ENCODE measurements around the gene CHST15.
"Not testable (repeated sequence)": the region's sequence is repeated elsewhere in the genome, so short reads cannot be mapped to it uniquely, and the experiment has no call there.

CHST15 gene

DNA sequence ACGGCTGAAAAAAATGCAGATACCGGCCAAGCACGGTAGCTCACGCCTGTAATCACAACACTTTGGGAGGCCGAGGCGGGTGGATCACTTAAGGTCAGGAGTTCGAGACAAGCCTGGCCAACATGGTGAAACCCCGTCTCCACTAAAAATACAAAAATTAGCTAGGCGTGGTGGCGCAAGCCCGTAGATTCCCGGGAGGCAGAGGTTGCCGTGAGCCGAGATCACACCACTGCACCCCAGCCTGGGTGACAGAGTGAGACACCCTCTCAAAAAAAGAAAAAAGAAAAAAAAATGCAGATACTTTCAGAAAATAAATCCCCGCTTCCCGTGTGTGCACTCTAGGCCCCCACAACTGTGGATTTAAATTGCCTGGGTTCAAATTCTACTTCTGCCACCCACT lies 2.4 kb upstream of the CHST15 start:
- not testable (repeated sequence) for DNase-seq

GRCh38 chr10:124095096-124095495 lies 1.7 kb upstream of the CHST15 start:
- DNase-seq = no peak

- DNase-seq = no peak
Observed at GRCh38 chr10:124094419-124094785, 1.0 kb upstream of the CHST15 start.

DNA sequence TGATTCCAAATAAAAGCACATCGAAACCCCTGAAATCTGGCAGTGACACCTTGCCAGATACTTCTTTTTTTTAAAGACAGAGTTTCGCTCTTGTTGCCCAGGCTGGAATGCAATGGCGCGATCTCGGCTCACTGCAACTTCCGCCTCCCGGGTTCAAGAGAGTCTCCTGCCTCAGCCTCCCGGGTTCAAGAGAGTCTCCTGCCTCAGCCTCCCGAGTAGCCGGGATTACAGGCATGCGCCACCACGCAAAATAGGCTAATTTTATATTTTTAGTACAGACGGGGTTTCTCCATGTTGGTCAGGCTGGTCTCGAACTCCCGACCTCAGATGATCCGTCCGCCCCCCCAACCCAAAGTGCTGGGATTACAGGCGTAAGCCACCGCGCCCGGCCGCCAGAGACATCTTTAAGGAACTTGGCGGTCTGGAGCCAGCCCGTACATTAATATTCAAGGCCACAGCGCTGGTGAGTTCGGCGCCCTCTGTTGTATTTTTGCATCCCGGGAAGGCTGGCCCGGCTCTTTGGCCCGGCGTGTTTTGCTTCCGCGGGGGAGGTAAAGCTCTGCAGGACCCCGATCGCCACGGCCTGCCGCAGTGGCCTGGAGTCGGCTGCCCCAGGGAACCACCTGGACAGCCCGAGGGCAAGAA lies 498 bp upstream of the CHST15 start:
- not testable (repeated sequence) for DNase-seq

- DNase-seq = no peak
Observed at GRCh38 chr10:124092250-124092859, 1.0 kb downstream of the CHST15 start.

DNA sequence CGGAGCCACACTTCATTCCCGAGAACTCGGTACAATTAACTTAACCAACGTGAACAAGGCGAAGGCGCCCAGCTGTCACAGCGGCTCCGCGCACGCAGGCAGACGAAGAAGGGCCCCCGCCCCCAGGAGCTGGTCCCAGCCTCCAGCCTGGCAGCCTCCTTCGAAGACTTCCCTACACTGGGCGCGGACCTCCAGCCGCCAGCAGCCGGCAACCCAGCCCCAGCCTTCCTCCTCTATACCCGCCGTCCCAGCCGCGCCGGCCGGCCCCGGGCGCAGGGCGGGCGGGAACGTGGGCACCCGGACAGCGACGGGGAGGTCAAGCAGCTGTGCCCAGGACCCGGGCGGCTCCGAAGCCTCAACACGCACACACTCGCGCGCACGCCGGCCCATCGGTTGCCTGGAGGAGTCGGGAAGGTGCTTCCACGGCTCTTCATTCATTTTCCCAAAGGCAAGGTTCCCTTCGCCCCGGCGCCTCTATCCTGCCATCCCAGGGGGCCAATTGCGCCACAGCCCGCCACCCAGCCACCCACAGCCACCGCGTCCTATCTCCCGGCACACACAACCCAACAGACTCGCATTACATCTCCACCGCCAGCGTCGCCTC lies 1.6 kb downstream of the CHST15 start:
- no peak for DNase-seq

DNA sequence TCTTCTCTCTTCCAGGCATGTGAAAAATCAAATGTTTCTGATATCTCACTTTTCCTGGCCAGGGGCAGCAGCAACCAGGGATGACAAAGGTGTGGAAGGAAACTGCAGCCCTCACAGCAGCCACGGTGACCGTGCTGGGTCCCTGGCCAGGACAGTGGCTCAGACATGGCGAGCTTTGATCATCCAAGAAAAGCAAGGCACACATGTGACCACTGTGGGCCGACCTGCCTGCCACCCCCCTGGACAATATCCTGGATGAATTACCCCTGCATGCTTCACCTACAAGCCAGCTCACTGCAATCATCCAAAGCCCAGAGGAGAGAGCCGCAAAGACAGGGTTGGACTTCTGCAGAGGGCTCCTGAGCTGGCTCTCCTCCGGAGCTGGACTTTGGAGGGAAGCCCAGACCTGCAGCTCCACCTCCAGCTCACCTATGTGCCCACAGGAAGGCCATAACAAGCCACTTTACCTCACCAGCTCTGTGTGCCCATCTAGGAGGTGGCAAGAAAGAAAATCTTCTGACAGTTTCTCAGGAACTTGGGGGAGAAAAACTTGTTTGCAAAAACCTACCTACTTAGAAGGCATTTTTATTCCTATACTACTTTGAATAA lies 2.7 kb downstream of the CHST15 start:
- DNase-seq = no peak

- no peak for DNase-seq
Observed at GRCh38 chr10:124089859-124090258, 3.5 kb downstream of the CHST15 start.

GRCh38 chr10:124088915-124089314 lies 4.5 kb downstream of the CHST15 start:
- no peak for DNase-seq

- no peak for DNase-seq
Observed at GRCh38 chr10:124087672-124088634, 5.4 kb downstream of the CHST15 start.

DNA sequence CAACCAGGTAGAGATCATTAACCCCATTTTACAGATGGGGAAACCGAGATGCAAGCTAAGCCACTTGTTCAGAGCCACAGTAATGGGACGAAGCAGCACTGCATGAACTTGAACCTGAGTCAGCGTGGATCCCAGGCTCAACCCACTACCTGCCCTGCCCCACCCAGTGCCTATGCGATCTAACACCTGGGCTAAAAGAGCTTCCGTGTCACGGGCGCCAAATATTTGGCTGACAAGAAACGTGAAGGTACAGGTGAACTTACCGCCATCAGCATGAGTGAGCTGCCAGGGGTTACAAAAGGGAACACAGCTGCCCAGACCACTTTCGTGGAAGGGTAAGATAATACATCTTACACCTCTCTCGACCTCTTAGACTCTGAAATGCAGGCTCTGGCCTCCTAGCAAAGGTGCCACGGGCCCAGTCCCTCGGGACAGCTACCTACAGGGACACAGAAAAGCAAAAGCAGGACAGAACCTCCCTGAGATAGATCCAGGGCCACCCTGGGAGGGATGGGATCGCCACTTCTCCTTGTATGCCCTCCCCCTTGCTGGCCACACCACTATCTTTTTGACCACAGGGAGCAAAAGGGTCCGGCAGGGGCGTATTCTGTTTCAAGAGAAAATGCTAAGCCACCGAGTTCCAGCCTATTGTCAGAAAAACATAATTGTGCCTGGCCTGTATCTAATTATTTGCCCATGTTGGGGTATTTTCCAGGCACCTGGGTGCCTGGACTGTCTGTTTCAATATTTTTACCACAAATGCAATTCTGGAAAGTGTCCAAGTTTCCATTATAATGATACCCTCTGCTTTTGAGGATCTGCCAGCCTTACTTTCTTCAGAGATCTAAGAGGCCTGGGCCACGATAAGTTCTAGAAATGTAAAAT lies 6.4 kb downstream of the CHST15 start:
- DNase-seq = no peak

- no peak for DNase-seq
Observed at GRCh38 chr10:124086097-124086710, 7.2 kb downstream of the CHST15 start.

DNA sequence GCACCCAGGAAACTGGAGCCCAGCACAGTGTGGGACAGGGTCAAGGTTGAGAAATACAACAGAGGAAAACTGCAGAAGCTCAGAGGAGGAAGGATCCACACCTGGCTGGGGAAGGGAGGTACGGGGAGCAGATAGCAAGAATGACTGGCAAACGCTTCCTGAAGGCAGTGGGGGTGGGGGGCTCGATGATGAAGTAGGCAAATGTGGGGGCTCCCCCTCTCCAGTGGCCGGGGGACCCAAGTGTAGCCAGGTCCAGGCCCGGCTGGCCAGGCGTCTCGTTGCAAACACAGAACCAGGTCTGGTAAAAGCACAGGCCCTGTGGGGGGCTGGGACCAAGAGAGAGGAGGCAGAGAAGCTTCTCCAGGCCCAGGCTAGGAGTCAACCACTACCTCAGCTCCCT lies 7.7 kb downstream of the CHST15 start:
- DNase-seq = no peak

GRCh38 chr10:124084708-124085107 lies 8.7 kb downstream of the CHST15 start:
- DNase-seq = no peak

GRCh38 chr10:124083740-124084397 lies 9.5 kb downstream of the CHST15 start:
- no peak for DNase-seq

DNA sequence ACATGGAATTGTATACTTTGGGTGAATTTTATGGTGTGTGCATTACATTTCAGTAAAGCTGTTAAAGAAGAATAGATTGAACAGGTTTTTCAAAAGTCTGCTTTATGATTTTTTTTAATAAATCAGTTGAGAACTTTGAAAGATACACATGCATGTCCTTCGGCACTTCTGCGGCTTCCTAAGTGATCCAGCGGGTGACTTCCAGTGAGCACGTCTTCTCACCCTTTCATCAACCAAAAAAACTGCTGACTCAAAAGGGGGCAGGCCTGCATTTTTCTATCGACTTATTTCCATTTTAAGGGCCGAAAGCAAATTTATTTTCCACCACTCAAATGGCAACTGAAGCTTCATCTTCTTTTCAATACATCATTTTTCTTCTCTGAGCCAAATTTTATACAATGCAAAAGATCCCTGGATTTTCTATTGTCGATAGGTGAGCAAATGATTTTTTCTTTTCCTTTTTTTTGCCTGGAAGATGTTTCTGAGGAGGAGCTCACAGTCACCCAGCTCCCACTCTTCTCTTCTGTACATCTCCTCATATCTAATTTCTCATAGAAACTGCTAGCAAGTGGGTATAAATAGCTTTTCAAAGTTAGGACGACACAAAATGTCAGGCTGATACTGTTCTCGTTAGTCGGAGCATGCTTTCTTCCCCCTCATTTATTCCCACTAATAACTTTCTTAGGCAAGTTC lies 10.2 kb downstream of the CHST15 start:
- DNase-seq = no peak

GRCh38 chr10:124082555-124082954 lies 10.8 kb downstream of the CHST15 start:
- no peak for DNase-seq

DNA sequence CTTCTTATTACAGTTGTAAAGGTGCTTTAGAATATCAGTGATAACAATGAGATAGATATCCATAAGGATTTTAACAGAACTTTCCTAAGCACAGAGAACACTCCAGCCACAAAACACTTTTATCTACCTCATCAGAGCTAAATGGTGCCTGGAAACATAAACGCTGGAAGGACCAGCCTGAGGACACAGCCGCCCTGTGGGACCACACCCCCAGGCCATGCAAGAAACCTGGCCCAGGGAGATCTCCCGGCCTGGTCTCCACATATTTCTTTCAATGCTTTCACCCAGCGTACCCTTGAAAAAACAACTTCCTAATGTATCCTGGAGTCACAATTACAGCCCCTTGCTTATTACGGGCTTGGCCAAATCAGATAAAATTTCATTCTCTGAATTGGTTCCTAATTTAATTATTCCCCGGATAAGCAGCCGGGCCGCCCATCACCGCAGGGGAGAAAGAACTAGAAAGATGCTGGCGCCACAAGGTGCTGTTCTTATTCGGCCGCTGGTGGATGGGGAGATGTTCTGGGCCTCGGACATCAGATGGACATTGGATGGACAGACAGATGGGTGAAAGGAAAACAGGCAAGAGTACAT lies 11.8 kb downstream of the CHST15 start:
- DNase-seq = no peak

GRCh38 chr10:124079864-124080263 lies 13.5 kb downstream of the CHST15 start:
- no peak for DNase-seq

DNA sequence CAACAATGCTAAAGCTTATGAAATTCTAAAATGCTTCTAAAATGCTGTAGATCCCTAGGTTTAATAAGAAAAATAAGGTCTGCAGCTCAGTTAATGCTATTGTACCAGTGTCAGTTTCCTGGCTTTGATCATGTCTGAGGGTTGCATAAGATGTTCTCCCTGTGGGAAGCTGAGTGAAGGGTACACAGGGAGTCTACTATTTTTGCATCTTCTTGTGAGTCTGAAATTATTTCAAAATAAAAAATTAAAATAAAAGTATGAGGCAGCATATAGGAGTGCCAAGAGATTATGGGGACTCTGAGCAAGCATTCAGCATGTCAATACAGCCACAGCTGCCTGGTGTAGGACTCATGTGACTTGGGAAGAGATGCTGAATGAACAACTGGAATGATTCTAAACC lies 14.7 kb downstream of the CHST15 start:
- no peak for DNase-seq

Data from NCI-H774 (cell line).